Measurements from ENCODE around the gene LRRC56. TPM values are rescaled to one million over a fixed set of nuclear protein-coding genes. Genes with fewer than 3 reads are reported as not detected.

The LRRC56 gene
- total and polyA plus RNA-seq, 9 of the 15 experiments (the other 6 are each of a cell fraction or from before 2014, with no cell fraction given): 0.03 to 4.5 (median 1.0) TPM; not detected in 1

- TF ChIP-seq CREM (IDR thresholded peaks at IDR 0.05; ENCODE audit: low read depth) (peak; percentile 86), E2F6 (IDR thresholded peaks at IDR 0.05; ENCODE audit: borderline replicate concordance in 1 of 2, extremely low read depth in 1 of 2, insufficient read depth in 1 of 2, insufficient read length in 1 of 2, low read depth in 1 of 2, low read length in 1 of 2, poor library complexity in 1 of 2, severe bottlenecking in 1 of 2) (peak in 1 of 2 experiments; percentile 61), TFAP4 (CRISPR knock-in tag; IDR thresholded peaks at IDR 0.05; ENCODE audit: borderline replicate concordance) (peak; percentile 33; the same call in 1 of the 2 replicates), SIX5 (IDR thresholded peaks at IDR 0.05; ENCODE audit: borderline replicate concordance in 1 of 2, insufficient read depth in 1 of 2, low read depth in 1 of 2, low read length in 2 of 2) (peak in 1 of 2 experiments; percentile 20; a peak in 1 of 4 replicates), JUND (IDR thresholded peaks at IDR 0.05; ENCODE audit: borderline replicate concordance, low read depth, low read length) (peak; percentile 91), JUND (tag; IDR thresholded peaks at IDR 0.05; ENCODE audit: borderline replicate concordance, low read depth, low read length) (no peak), GATAD2B (IDR thresholded peaks at IDR 0.05; ENCODE audit: borderline replicate concordance) (peak; percentile 98), ZNF668 (CRISPR knock-in tag; IDR thresholded peaks at IDR 0.05) (no peak), HNRNPK (IDR thresholded peaks at IDR 0.05; ENCODE audit: low read depth, low read length, poor library complexity, severe bottlenecking) (peak; percentile 71), EGR1 (conservative IDR thresholded peaks at IDR 0.05) (no peak), THAP12 (CRISPR knock-in tag; IDR thresholded peaks at IDR 0.05) (peak; percentile 24; the same call in 1 of the 2 replicates), POLR2G (IDR thresholded peaks at IDR 0.05; ENCODE audit: low read depth, low read length) (peak; percentile 79), SREBF1 (IDR thresholded peaks at IDR 0.05; ENCODE audit: borderline replicate concordance, low read depth, low read length) (peak; percentile 79; the same call in 1 of the 2 replicates), SMAD4 (CRISPR knock-in tag; conservative IDR thresholded peaks at IDR 0.05) (peak; percentile 92), RB1 (IDR thresholded peaks at IDR 0.05; ENCODE audit: low read depth) (peak; percentile 93)
These were observed 31.2 kb downstream of the LRRC56 start (continued) for GRCh38 chr11:568306-569157.
